GM18499 (cell line): ENCODE results near the gene TP63.

Source experiments
- ATAC-seq: cut with Tn5 transposase; IDR thresholded peaks from one replicate; pipeline ENCODE4 v1.9.1; 2021; ENCODE audit warnings: moderate number of reproducible peaks; ENCODE audit not compliant: insufficient read depth, unreplicated experiment

Gene TP63

DNA sequence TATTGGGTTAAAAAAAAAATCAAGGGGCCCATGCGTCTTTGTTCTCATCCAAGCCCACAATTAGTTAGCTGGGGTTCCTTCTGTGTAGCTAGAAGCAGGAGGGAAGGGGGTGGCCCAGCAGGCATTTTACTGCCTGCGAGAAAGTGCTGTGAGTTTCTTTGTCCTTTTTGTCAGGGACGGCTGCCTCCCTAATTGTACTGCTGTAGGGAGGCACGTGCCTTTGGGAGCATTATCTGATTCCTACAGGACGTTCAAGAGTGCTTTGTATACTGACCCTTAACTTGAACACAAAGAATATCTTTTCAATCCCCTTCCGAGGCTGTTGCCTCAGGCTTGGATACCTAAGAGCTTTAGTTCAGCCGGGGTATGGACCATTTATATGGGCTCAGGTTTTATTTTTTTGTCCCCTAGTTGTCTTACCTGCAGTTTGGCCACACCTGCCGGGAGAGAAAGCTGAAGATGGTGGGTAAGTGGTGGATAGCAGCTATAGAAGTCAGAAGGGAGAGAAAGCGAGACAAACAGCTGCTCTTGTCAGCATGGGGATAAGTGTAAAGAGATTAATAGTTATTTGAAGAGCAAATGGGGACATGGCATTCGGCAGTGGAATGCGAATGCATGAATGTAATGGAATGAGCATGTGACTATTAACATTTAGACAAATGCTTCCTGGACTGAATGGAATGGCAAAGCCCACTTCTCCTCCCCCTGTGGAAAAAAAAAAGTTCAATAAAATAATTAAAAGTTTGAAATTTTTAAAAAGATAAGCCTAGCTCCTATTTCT lies 175.2 kb downstream of the TP63 start:
- no peak for ATAC-seq

DNA sequence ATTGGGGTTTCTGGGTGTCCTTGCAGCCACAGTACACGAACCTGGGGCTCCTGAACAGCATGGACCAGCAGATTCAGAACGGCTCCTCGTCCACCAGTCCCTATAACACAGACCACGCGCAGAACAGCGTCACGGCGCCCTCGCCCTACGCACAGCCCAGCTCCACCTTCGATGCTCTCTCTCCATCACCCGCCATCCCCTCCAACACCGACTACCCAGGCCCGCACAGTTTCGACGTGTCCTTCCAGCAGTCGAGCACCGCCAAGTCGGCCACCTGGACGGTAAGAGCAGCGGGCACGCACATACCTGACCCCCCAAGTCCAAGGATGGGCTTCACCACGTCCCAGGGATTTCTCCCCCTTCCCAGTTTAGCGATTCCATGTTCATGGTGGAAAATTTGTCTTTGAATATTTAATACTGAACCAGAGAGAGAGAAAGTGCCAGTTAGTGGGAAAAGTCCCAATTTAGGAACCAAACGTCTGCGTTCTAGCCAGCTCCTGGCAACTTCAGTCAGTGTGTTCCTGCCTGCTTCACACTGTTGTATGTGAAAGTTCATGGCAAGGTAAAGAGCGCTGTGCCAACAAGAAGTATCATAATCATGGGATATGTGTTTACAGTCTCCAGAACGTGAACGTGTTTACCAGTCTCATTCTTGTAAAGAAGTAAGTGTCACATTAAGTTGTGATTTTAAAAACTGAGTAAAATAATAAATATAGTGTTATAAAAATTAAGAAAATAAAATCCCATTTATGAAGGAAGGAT lies 177.2 kb downstream of the TP63 start:
- no peak for ATAC-seq

DNA sequence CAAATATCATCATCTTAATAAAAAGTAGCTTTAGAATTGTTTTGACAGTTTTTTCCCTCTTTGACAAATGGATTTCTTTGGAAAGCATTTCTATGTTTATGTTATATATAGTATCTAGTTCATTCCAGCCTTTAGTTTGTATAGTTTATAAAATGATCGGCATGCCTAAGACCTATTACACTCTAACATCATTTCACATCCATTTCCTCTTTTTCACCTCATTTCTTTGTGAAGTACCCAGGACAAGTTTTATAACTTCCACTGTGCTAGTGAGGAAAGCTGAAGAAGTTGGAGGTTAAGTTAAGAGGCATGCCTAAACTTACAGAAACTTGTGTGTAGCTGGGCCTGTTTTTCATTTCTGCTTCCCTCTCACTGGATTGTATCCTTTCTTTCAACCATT lies 178.4 kb downstream of the TP63 start:
- no peak for ATAC-seq

DNA sequence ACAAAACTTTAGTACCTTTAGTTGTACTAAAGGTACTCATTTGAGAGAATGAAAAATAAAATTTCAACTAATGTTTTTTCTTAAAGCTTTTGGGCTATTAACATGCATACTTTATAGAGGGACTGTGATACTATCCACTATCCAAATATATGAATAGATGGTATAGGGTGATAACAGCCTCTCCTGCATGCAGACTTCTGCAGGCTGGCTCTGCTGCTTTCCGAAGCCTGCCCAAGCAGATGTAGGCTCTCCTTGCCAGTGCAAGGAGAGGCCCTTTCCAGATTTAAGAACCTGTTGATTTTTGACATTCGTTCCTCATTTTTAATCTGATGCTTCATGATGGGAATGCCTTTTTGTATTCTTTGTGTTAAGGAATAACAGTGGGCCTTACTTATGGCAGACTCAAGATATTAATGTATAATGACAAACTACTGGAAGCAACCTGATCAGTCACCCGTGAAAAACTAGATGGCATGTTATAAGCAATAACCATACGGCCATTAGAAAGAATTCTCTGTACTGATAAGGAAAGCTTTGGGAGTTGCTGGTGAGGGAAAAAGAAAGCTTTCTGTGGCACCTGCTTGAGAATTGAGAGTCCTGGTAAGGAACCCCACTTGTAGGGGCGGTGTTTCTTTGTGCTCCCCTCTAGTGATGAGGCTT lies 181.7 kb downstream of the TP63 start:
- no peak for ATAC-seq

DNA sequence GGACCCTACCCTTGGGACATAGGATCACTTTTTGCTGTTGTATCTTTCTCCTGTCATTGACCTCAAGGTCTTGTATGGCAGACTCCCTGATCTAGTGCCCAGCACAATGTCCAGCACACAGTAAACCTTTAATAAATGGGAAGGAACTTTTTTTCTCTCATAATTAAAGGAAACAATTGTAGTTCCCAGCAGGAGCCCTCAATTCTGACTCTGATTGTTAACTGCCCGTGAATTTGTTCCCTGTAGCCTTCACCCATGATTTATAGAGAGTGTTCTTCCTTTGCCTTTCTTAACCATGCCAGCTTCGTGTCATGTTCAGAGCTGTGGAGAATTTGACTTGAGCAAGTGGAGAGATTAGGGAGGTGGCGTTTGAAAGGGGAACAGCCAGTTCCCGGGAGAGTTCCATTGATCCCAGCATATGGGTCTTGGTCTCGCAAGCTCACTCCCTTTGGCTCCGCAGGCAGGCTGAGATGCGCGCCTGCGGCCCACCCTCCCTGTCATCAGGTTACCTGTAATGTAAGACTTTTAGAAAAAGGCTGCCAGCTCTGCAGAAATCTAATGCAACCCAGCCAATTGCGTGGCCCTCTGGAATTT lies 182.6 kb downstream of the TP63 start:
- no peak for ATAC-seq

DNA sequence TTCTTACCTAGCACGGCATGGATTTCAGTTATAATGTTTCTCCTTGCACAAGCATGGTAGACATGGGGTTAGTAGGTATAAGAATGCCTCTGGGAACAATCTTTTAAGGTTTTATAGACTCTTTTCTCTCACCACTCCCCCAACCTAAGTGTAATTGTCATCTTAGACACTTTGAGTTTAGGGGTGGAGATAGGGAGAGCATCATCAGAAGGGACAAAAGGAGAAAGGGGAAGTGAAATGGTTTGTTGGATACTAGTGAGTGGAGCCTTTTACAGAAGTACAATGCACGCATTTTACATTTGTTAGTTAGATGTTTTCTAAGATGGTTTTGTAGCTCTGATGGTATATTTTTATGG lies 189.2 kb downstream of the TP63 start:
- no peak for ATAC-seq

DNA sequence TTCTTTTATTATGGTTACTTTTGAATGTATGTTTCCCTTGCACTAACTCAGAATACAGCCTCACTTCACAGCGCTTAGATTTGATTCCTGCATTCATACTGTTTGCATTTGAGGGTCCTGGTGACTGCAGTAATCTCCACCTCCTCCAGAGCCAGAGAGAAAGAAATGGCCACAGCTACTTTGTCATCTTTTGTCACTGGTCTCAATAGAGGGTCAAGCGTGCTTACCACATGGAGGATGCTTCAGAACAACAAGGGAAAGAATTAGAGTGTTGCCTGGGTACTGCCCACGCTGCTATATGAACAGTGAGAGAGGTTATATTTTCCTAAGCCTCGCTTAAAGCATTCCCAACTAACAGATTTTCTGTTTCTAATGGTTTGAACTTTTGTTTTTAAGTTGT lies 190.1 kb downstream of the TP63 start:
- no peak for ATAC-seq

DNA sequence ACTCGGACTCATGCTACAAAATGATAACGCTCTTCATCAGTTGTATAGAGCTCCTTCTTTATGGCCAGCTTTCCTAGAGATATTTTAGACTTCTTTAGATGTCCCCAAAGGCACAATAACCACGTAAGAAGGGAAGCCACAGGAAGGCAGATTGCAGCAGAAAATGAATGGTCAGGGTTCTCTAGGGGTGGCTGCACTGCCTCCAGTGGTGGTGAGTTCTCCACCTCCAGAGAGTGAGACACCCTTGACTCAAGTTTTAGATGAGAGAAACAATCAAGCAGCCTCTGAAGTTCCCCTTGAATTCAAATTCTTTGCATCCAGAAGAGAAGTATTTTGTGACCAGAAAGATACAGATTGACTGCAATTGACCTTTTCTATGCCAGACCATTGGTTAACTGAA lies 191.5 kb downstream of the TP63 start:
- ATAC-seq, result no peak

DNA sequence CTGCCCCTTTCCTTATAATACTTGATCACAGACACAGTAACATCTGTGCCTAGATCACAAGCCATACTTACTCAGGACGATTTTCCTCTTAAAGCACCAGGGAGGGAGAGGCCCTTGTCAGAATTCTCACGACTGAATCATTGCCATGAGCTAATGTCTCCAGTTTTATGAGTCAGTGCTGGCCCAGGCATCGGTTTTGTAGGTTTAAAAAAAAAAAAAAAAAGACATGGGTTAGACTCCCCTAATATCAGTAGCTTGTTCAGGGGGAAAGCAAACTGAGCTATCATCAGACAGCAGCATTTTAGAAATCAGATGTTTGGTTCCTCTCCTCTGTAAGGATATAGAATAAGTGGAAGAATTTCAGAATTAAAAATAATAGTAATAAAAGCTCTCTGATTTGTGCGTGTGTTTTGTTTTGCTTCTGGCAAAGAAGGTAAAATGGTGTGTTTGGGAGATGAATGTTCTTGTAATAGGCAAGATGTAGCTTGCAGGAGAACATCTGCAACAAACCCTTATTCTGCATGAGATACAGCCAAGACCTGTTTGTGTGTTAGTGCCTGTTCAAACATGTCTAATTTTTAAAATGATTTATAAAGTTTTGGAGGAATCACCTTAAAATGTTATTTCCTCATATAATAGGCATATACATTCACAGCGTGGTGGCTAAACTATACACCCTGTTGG lies 193.6 kb downstream of the TP63 start:
- no peak for ATAC-seq

DNA sequence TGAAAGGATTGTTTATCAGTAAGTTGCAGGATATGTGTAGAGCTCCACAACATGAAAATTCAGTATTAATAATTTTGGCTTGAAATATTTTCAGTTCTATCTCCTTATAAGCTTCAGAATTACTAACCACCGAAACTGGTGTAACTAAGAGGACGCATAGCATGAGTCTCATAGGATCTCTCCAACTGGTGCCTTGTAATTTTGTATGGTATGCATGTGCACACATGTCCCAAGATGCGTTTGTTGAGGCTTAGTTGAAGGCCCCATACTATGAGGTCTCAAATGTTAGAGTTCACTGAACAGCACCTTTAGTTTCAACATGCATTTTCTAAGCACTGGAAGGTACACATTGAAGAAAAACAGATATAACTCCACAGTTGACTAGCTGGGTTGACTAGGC lies 195.4 kb downstream of the TP63 start:
- ATAC-seq, result no peak

DNA sequence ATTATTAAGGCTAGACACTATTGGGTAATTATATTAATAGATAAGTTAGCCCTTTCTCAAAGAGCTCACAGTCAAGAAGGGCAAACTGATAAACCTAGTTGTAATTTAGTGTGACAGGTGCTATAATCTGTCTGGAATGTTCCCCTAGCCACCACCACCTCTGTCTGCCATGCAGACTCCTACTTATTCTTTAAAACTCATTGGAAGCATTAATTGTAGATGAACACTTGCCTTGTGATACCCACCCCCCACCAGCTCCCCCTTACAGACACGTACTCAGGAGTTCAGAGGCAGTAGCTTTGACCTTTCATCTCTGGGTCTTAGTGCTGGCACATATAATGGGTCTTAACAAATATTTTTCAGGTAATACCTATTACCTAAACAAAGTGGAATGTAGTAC lies 195.9 kb downstream of the TP63 start:
- ATAC-seq, result no peak

DNA sequence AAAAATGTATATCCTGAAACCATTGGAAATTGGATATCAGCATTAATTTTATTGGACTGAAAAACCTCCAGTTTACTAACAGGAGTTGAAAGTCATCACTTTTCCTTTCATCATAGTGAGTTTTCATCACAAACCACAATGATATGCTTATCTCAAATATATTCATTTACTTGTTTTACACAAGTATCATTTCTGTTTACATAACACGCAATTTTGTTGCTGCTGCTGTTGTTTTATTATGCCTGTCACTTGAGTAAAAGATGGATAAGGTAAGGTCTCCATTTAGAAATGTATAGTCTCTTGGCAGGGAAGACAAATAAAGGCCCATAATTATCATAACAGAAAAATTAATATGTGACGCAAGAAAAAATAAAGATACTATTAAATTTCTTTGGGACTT lies 199.2 kb downstream of the TP63 start:
- no peak for ATAC-seq

DNA sequence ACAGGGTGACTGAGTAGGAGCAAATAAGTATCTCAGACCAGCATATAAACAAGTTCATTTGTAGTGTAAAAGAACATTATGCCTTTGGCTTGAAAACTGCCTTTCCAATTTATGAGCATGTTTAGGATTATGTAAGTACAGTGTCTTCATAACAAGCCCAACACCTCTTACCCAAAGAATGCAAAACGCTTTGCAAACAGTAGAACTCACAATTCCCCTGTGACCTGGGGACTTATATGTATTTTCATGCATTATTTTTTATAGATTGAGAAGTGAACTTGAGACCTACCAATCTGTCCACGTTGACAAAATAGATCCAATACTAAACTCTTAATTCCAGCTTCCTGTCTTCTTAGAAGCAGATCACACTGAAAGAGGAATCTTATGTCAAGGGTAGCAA lies 202.1 kb downstream of the TP63 start:
- no peak for ATAC-seq

DNA sequence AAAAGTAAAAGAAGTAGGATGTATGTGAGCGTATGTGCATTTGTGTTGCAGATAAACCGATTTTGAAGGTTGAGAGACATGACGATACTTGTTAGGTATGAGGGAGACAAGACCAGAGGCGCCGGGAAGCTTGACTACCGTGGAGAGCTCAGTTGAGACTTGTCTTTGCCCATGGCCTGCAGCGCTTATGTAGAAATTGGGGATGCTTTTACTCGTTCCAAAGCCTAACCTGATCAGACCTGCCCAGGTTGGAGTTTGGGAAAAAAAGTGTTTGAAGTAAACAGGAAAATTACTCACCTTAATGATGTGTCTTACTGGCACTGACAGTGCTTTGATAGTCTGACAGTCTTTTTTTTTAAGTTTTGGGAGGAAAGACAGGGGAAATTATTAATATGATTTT lies 202.8 kb downstream of the TP63 start:
- ATAC-seq, result no peak

DNA sequence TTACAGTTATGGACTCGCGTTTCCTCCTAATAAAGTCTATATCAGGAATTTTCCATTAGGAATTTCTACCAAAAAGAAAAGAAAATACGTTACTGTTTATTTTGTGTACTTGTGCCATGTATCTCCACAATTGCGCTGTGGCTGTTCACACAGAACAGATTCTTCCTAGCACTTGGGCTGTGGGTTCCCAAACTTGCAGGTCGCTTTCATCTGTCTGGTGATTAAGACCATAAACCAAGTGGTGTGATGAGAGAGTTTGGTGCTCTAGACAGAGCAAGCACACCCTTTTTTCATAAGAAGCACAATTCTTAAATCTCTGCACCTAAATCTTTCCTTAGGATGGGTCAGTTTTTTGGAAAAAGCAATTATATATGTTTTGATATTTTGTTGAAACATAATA lies 203.3 kb downstream of the TP63 start:
- ATAC-seq, result no peak

DNA sequence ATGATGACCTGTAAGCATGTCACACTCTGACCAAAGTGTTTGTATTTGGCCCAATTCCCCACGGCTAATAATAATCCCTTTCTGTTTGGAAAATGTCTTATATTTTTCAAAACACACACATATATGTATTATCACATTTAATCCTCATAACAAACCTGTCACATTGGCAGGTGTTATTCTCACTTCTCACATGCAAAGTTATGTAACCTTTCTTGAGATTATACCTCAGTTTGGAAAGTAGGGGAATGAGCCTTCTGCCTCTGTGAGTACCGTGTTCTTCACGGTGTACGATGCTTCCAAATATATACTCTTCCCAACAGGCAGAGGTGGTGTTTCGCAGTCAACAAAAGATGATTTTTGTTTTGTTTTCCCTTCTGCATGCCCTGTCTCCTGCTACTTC lies 205.6 kb downstream of the TP63 start:
- ATAC-seq, result no peak

DNA sequence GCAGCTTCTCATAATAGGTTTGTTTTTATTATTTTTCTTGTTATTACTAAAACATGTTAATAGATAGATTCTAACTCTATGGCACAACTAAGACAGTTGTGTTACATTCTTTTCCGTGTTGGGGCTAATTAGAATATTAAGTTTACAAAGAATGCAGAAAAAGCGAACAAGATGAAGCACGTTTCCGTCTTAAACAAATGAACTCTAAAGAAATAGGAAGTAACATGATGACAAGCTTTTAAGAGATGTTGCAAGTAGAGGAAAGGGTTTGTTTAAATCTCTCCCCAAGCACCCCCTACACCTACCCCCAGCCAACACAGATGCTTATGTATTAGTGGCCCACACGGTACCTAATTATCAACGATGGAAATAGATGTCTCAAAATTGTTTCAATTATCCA lies 207.1 kb downstream of the TP63 start:
- ATAC-seq, result no peak

DNA sequence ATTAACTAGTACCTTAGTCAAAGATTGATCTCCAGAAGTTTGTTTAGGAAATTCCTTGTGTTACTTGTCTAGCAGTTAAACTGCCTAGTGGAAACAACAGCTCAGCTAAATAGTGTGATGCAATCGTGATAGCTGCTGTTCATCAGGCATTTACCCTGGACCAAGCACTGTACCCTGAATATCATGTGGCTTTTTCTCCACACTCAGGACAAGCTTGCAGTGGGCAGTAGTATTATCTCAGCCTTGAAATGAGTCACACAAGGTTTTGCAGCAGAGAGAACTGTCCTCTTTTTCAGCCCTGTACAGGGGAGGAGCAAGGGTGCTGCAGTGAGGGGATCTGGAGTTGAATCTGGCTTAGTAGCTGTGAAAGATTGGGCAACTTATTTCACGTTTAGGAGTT lies 208.4 kb downstream of the TP63 start:
- no peak for ATAC-seq

DNA sequence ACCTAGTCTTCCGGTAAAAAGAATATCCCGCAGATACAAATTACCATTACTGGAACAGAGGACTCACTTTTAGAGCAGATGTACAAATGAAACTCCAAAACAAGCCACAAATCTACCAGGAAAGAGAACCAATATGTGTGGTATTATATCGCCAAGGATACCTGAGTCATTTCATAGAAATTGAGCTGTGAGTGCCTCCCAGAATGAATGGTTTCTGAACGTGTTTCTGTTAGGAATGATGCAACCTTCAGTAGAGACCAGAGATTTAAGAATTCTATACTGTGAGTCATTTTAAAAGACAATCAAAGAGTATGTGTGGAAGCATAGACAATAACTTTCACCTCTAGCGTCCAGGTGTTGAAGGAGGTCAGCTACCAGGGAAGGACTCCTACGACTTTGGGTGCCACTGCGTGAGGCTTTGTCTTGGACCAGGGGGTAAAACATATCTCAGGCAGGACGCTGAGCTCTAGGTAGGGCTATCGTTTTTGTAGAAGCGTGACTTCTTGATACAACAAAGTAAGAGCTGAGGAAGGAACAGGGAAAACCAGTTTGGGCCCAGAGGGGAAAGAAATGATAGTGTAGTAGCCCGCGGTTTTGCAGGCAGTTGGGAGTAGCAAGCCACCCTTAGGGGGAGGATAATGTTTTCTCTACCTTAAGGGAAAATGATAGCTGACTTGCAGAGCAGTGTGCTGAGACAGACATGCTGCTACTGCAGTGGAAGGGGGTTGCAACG lies 210.4 kb downstream of the TP63 start:
- no peak for ATAC-seq
